ENCODE data around the gene PRKCE.

Gene PRKCE

DNA sequence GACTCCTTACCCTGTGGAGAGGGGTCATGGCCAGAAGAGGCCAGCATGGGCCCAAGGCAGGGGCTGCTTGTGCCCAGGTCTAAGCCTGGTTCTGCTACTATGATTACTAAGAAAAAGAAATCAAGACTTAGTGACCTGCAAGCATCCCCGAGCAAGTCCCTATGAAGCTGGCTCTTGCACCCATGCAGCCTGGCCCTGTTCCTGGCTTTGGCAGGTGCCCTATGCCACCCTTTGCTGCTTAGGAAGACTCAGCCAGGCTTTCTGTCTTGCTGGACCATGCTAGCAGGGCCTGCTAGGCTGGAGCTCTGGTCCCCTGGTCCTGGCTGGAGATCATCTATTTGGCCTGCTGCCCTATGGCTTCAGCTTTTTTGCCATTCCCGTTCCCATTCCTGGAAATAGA is 336.4 kb downstream of the PRKCE start:
- TF ChIP-seq ZNF274 (IDR thresholded peaks at IDR 0.05; ENCODE audit: low read depth, low read length) (no peak), YY1 (IDR thresholded peaks at IDR 0.05; ENCODE audit: insufficient read depth, insufficient read length) (no peak), SUZ12 (IDR thresholded peaks at IDR 0.05; ENCODE audit: extremely low read depth, insufficient read depth, insufficient read length) (no peak)
- H3K9ac ChIP-seq (ENCODE audit: insufficient read length, low read depth): no peak overlapping the region
- H3K36me3 ChIP-seq (ENCODE audit: insufficient read depth, insufficient read length, low read length): no peaks in the 10 kb centered on the region
- no peak overlapping the region for H3K4me3 ChIP-seq (ENCODE audit: insufficient read length, low read depth)
- no peak for DNase-seq (ENCODE audit: low read depth, low spot score)
- no peaks in the 10 kb centered on the region for H3K9me3 ChIP-seq (ENCODE audit: insufficient read depth, low read length)
- no peaks in the 10 kb centered on the region for H3K27me3 ChIP-seq (ENCODE audit: insufficient read depth, insufficient read length)
- no peaks in the 10 kb centered on the region for H3K4me1 ChIP-seq (ENCODE audit: insufficient read depth, insufficient read length)

DNA sequence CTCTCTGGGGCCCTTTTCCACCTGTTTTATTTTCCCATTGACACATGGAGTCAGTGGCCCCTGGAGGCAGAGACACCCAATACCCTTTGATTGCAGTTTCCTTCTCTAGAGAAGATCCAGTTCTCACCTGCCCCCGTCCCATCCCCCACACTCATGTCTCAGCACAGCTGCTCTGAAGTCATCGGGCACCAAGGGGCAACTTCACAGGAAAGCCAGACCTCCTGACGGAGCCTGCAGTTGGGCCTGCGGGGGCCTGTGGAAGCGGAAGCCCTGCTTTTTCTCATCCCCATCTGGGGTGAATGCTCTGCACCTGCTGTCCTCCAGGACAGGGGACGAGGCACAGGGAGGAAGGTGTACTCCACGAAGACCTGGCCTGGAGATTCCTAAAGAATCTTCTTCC is 337.4 kb downstream of the PRKCE start:
- no peaks in the 10 kb centered on the region for H3K4me1 ChIP-seq (ENCODE audit: insufficient read depth, insufficient read length)
- TF ChIP-seq YY1 (IDR thresholded peaks at IDR 0.05; ENCODE audit: insufficient read depth, insufficient read length): no peak
- no peak for TF ChIP-seq SUZ12 (IDR thresholded peaks at IDR 0.05; ENCODE audit: extremely low read depth, insufficient read depth, insufficient read length)
- TF ChIP-seq ZNF274 (IDR thresholded peaks at IDR 0.05; ENCODE audit: low read depth, low read length): no peak
- H3K9me3 ChIP-seq (ENCODE audit: insufficient read depth, low read length): no peaks in the 10 kb centered on the region

GRCh38 chr2:45990131-45990530 is 338.7 kb downstream of the PRKCE start:
- H3K9me3 ChIP-seq (ENCODE audit: insufficient read depth, low read length): no peaks in the 10 kb centered on the region
- H3K4me3 ChIP-seq (ENCODE audit: insufficient read length, low read depth): no peak overlapping the region
- H3K4me1 ChIP-seq (ENCODE audit: insufficient read depth, insufficient read length): no peaks in the 10 kb centered on the region
- no peak for DNase-seq (ENCODE audit: low read depth, low spot score)
- H3K9ac ChIP-seq (ENCODE audit: insufficient read length, low read depth): no peak overlapping the region
- TF ChIP-seq SUZ12 (IDR thresholded peaks at IDR 0.05; ENCODE audit: extremely low read depth, insufficient read depth, insufficient read length) (no peak), ZNF274 (IDR thresholded peaks at IDR 0.05; ENCODE audit: low read depth, low read length) (no peak), YY1 (IDR thresholded peaks at IDR 0.05; ENCODE audit: insufficient read depth, insufficient read length) (no peak)
- H3K27me3 ChIP-seq (ENCODE audit: insufficient read depth, insufficient read length): no peaks in the 10 kb centered on the region
- no peaks in the 10 kb centered on the region for H3K36me3 ChIP-seq (ENCODE audit: insufficient read depth, insufficient read length, low read length)

More for the DNA sequence above, 337.4 kb downstream of the PRKCE start:
- DNase-seq (ENCODE audit: low read depth, low spot score): no peak
- no peaks in the 10 kb centered on the region for H3K36me3 ChIP-seq (ENCODE audit: insufficient read depth, insufficient read length, low read length)
- H3K9ac ChIP-seq (ENCODE audit: insufficient read length, low read depth): no peak overlapping the region
- no peaks in the 10 kb centered on the region for H3K27me3 ChIP-seq (ENCODE audit: insufficient read depth, insufficient read length)
- H3K4me3 ChIP-seq (ENCODE audit: insufficient read length, low read depth): no peak overlapping the region

DNA sequence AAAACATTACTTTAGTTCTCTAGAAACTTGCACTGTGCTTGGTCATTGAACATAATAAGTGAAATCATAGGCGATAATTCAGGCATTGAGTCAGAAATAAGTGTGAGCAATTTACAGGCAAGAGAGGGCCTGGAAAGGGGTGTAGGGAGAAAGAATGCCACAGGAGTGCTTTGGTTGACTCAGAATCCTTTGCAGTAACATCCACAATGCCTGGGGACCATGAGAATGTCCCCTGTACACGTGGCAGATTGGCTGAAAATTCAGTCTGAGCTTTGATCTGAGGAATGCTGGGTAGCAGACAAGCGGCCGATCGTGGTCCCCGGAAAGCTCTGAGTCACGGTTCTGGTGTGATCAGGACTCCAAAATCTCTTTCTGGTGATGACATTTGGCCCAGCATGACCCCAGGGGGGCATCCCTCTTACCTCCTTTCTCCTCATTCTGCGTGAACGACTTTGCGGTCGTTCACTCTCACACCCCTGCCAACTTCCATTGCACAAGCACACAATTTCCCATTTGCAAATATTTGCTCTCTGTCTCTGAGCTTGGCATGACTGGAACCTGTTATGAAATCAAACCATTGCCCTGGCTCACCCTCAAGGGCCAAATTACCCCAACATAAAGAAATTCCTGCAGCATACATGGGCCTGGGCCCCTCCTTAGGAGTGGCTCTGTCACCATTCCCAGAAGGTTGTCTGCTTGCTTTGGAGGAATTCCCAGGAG is 340.7 kb downstream of the PRKCE start:
- Histone ChIP-seq H3K9me3 (ENCODE audit: insufficient read depth, low read length) (no peaks in the 10 kb centered on the region), H3K27me3 (ENCODE audit: insufficient read depth, insufficient read length) (no peaks in the 10 kb centered on the region), H3K4me3 (ENCODE audit: insufficient read length, low read depth) (no peak overlapping the region), H3K9ac (ENCODE audit: insufficient read length, low read depth) (no peak overlapping the region), H3K4me1 (ENCODE audit: insufficient read depth, insufficient read length) (no peaks in the 10 kb centered on the region), H3K36me3 (ENCODE audit: insufficient read depth, insufficient read length, low read length) (no peaks in the 10 kb centered on the region)
- TF ChIP-seq YY1 (IDR thresholded peaks at IDR 0.05; ENCODE audit: insufficient read depth, insufficient read length) (no peak), SUZ12 (IDR thresholded peaks at IDR 0.05; ENCODE audit: extremely low read depth, insufficient read depth, insufficient read length) (no peak), ZNF274 (IDR thresholded peaks at IDR 0.05; ENCODE audit: low read depth, low read length) (no peak)
- DNase-seq (ENCODE audit: low read depth, low spot score): no peak

DNA sequence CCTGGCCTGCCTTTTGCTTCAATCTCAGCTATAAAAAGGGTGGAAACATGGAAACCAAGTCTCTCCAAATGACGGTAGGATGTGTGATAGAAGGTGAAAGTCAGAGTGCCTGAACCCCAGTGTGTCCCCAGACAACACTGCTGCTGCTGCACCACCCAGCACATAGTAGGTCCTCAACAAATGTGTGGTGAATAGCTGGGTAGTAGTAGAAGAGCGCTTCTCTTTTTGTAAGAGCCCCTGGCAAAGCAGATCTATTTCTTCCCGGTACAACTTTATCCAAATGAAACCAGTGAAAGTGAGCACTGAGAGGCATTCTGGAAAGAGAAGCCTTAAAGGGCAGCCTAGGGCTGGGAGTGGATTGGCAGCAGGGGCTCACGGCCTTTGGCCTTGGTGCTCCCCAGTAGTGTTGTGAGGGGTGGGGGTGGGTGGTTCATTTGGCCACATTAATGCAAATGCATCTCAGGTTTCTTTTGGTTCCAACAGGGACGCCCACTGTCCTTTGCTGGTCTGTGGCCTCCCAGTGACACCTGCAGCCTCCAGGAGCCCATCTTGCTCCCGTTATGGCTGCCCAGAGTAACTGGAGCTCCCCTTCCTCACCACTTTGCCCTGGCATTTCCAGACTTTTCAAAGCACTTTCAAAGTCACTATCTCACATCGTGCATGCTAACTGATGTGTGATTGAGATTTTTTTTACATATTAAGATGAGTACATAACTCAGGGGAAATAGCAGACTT is 341.4 kb downstream of the PRKCE start:
- no peaks in the 10 kb centered on the region for H3K4me1 ChIP-seq (ENCODE audit: insufficient read depth, insufficient read length)
- H3K9ac ChIP-seq (ENCODE audit: insufficient read length, low read depth): no peak overlapping the region
- H3K36me3 ChIP-seq (ENCODE audit: insufficient read depth, insufficient read length, low read length): no peaks in the 10 kb centered on the region

GRCh38 chr2:45993476-45993991 is 342.1 kb downstream of the PRKCE start:
- no peaks in the 10 kb centered on the region for H3K36me3 ChIP-seq (ENCODE audit: insufficient read depth, insufficient read length, low read length)
- H3K9ac ChIP-seq (ENCODE audit: insufficient read length, low read depth): no peak overlapping the region
- DNase-seq (ENCODE audit: low read depth, low spot score): peak; percentile 80
- H3K4me1 ChIP-seq (ENCODE audit: insufficient read depth, insufficient read length): no peaks in the 10 kb centered on the region
- no peak overlapping the region for H3K4me3 ChIP-seq (ENCODE audit: insufficient read length, low read depth)
- no peaks in the 10 kb centered on the region for H3K9me3 ChIP-seq (ENCODE audit: insufficient read depth, low read length)
- H3K27me3 ChIP-seq (ENCODE audit: insufficient read depth, insufficient read length): no peaks in the 10 kb centered on the region
- TF ChIP-seq SUZ12 (IDR thresholded peaks at IDR 0.05; ENCODE audit: extremely low read depth, insufficient read depth, insufficient read length) (no peak), ZNF274 (IDR thresholded peaks at IDR 0.05; ENCODE audit: low read depth, low read length) (no peak), YY1 (IDR thresholded peaks at IDR 0.05; ENCODE audit: insufficient read depth, insufficient read length) (no peak)

More for the DNA sequence above, 341.4 kb downstream of the PRKCE start:
- Histone ChIP-seq H3K9me3 (ENCODE audit: insufficient read depth, low read length) (no peaks in the 10 kb centered on the region), H3K4me3 (ENCODE audit: insufficient read length, low read depth) (no peak overlapping the region), H3K27me3 (ENCODE audit: insufficient read depth, insufficient read length) (no peaks in the 10 kb centered on the region)
- TF ChIP-seq YY1 (IDR thresholded peaks at IDR 0.05; ENCODE audit: insufficient read depth, insufficient read length): no peak
- TF ChIP-seq SUZ12 (IDR thresholded peaks at IDR 0.05; ENCODE audit: extremely low read depth, insufficient read depth, insufficient read length): no peak
- TF ChIP-seq ZNF274 (IDR thresholded peaks at IDR 0.05; ENCODE audit: low read depth, low read length): no peak
- DNase-seq (ENCODE audit: low read depth, low spot score): no peak

GRCh38 chr2:45994060-45994459 is 342.6 kb downstream of the PRKCE start:
- Histone ChIP-seq H3K9me3 (ENCODE audit: insufficient read depth, low read length) (no peaks in the 10 kb centered on the region), H3K4me3 (ENCODE audit: insufficient read length, low read depth) (no peak overlapping the region), H3K36me3 (ENCODE audit: insufficient read depth, insufficient read length, low read length) (no peaks in the 10 kb centered on the region), H3K9ac (ENCODE audit: insufficient read length, low read depth) (no peak overlapping the region), H3K27me3 (ENCODE audit: insufficient read depth, insufficient read length) (no peaks in the 10 kb centered on the region), H3K4me1 (ENCODE audit: insufficient read depth, insufficient read length) (no peaks in the 10 kb centered on the region)
- DNase-seq (ENCODE audit: low read depth, low spot score): no peak
- TF ChIP-seq SUZ12 (IDR thresholded peaks at IDR 0.05; ENCODE audit: extremely low read depth, insufficient read depth, insufficient read length) (no peak), ZNF274 (IDR thresholded peaks at IDR 0.05; ENCODE audit: low read depth, low read length) (no peak), YY1 (IDR thresholded peaks at IDR 0.05; ENCODE audit: insufficient read depth, insufficient read length) (no peak)

Measured in NT2/D1 (cell line).